Measurements from ENCODE around the gene EYS. TPM values are rescaled to one million over a fixed set of nuclear protein-coding genes. Genes with fewer than 3 reads are reported as not detected.
"Not testable (repeated sequence)": the region's sequence is repeated elsewhere in the genome, so short reads cannot be mapped to it uniquely, and the experiment has no call there.

The EYS gene
- total and polyA plus RNA-seq, 8 donors, result 0.24 to 0.85 (median 0.55) TPM

GRCh38 chr6:63964366-63964765, 1742.7 kb downstream of the EYS start:
- Histone ChIP-seq H3K9me3 (peaks cover 0 to 3% of the 10 kb centered on the region in 2 donors), H3K4me3 (no peak overlapping the region), H3K27ac (no peak overlapping the region), H3K4me1 (no peaks in the 10 kb centered on the region), H3K27me3 (no peaks in the 10 kb centered on the region), H3K36me3 (no peaks in the 10 kb centered on the region)
- no peak for DNase-seq
- intact Hi-C loops (cut with DNase I), result no loop called here
- ATAC-seq, result no peak
- TF ChIP-seq, protein P1, sequence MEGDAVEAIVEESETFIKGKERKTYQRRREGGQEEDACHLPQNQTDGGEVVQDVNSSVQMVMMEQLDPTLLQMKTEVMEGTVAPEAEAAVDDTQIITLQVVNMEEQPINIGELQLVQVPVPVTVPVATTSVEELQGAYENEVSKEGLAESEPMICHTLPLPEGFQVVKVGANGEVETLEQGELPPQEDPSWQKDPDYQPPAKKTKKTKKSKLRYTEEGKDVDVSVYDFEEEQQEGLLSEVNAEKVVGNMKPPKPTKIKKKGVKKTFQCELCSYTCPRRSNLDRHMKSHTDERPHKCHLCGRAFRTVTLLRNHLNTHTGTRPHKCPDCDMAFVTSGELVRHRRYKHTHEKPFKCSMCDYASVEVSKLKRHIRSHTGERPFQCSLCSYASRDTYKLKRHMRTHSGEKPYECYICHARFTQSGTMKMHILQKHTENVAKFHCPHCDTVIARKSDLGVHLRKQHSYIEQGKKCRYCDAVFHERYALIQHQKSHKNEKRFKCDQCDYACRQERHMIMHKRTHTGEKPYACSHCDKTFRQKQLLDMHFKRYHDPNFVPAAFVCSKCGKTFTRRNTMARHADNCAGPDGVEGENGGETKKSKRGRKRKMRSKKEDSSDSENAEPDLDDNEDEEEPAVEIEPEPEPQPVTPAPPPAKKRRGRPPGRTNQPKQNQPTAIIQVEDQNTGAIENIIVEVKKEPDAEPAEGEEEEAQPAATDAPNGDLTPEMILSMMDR (IDR thresholded peaks at IDR 0.05), result no peak

DNA sequence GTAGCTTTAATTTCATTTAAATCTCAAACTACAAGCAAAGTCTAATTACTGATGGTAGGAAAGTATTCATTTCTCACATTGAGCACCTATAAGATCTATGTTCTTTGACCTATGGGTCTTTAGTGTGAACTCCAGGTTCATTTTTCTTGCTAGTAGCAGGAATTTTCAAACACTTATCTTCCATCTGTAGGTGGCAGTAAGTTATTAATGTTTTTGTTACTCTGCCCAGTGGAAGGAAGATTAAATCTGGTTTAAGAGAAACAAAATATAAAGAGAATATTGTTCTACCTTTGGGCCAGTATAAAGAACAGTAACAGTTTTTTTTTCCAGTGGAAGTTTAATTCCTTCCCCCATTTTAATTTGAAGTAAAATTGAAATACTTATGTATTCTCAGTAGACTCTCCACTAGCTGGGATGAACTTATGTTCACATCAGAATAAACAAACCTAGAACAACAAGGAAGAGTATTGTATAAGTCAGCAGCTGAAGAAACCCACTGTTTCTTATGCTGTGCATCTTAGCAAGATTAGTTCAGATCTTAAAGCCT, 1743.2 kb downstream of the EYS start:
- no peaks in the 10 kb centered on the region for H3K36me3 ChIP-seq
- H3K4me1 ChIP-seq, result no peaks in the 10 kb centered on the region
- TF ChIP-seq, protein P1 (IDR thresholded peaks at IDR 0.05), result no peak
- intact Hi-C loops (cut with DNase I), result no loop called here
- H3K9me3 ChIP-seq, result peaks cover 0 to 4% of the 10 kb centered on the region in 2 donors
- H3K4me3 ChIP-seq, result no peak overlapping the region
- H3K27me3 ChIP-seq, result no peaks in the 10 kb centered on the region
- H3K27ac ChIP-seq, result no peak overlapping the region
- no peak for DNase-seq
- ATAC-seq, result no peak

- ATAC-seq; H3K27ac ChIP-seq; H3K4me1 ChIP-seq; intact Hi-C loops (cut with DNase I); H3K4me3 ChIP-seq; H3K27me3 ChIP-seq; H3K36me3 ChIP-seq: not testable (repeated sequence)
- H3K9me3 ChIP-seq, result peaks cover 0 to 17% of the 10 kb centered on the region in 2 donors
- DNase-seq, result peak in 1 of 4 donors; percentile 18
Measured at GRCh38 chr6:63953336-63954021, 1753.5 kb downstream of the EYS start.

DNA sequence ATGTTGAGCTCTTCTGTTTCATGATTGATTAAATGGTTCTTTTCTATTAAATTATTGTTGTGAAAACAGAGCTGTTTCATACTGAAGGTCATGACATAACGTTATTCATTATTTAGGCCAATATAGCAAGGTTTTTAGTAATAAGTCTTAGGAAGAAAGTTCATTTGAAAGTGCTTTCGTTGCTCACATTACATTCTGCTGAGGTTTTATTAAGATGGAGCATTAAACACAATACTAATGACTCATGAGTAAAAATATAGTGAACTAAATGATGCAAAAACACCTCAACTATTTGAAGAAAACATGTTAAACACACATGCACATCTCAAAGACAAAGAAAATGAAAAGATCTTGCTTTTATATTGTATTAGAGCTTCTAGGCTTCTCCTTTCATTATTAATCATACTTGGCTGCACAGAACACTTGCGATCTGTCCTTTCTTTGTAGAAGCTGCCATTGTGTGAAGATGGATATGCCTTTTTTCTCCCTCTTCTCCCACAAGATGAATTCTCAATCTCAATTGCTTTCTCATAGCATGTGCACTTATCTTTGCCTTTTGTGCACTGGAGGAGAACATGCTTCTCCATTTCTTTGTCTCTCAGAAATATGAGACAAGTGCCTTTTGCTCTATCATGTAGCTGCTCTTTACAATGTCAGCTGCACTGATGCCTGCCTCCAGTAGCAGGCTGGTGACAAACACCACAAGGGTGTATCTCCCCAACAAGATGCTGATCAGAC, 1759.1 kb downstream of the EYS start:
- intact Hi-C loops (cut with DNase I), result no loop called here
- TF ChIP-seq, protein P1 (IDR thresholded peaks at IDR 0.05), result no peak
- H3K27me3 ChIP-seq, result no peaks in the 10 kb centered on the region

GRCh38 chr6:63945987-63946386, 1761.0 kb downstream of the EYS start:
- TF ChIP-seq, protein P1 (IDR thresholded peaks at IDR 0.05), result no peak
- H3K4me3 ChIP-seq, result no peak overlapping the region
- intact Hi-C loops (cut with DNase I), result no loop called here

More for the DNA sequence above, 1759.1 kb downstream of the EYS start:
- no peaks in the 10 kb centered on the region for H3K4me1 ChIP-seq
- no peak for ATAC-seq
- H3K36me3 ChIP-seq, result no peaks in the 10 kb centered on the region
- H3K27ac ChIP-seq, result no peak overlapping the region
- no peak for DNase-seq
- H3K9me3 ChIP-seq, result no peaks in the 10 kb centered on the region
- no peak overlapping the region for H3K4me3 ChIP-seq

More at GRCh38 chr6:63945987-63946386, 1761.0 kb downstream of the EYS start:
- ATAC-seq (no peak), DNase-seq (no peak)
- Histone ChIP-seq H3K36me3 (no peaks in the 10 kb centered on the region), H3K9me3 (no peaks in the 10 kb centered on the region), H3K27ac (no peak overlapping the region), H3K4me1 (no peaks in the 10 kb centered on the region), H3K27me3 (no peaks in the 10 kb centered on the region)

Data from left lung (tissue), 10 donors.